ENCODE results near the gene LIPT1.

The LIPT1 gene

DNA sequence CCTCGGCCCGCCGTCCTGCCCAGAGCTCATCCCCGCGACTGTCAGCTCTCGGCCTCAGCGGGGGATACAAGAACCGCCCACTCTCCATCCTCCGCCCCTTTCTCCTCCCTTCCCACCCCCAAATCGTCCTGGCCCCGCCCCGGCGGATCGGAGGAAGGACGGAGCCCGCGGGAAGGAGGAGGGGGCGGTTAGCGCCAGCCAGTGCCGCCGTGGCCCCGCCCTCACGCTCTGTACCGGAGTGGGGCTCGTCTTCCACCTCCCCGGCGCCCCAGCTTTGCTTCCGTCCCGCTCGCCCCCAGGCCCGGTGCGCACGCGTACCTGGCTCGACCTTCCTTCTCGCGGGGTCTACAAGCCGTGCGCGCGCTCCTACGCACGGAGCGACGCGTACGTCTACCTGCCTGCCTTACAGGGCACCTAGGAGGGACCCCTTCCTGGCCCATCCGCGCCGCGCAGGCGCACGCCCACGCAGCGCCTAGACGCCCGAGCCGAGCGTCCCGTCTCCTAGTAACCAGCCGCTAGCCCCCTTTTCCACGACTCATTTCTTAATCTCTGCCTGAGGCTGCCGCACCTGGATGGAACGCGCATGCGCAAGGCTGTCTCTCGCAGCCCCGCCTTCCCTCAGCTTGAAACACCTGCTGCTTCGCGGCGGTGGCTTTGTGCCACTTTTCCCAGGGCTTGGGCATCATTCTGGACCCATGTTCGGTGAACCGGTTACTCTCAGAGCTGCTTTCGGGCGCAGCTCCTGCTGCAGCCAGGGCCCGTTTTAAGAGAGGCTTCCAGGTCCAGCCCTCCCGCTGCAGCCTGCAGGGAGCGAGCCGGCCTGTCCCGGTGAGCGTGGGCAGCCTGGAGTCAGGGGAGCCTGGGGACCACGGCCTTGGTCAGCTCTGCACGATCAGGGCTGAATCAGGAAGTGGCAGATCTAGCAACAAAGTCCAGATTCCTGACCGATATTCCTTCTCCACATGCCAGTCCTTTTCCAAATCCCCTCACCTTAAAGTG, 13.4 kb upstream of the LIPT1 start, which contains the start of gene C2orf15:
TSS of gene C2orf15 (plus strand) at position 598 of the 999 bp plus-strand sequence. CDS start 8,852 bp downstream, outside the sequence.
- TF ChIP-seq FOXP2 (optimal IDR thresholded peaks at IDR 0.05; ENCODE audit: borderline replicate concordance, extremely low read depth, extremely low read length, insufficient read depth) (peak; percentile 56), TAF1 (IDR thresholded peaks at IDR 0.05; ENCODE audit: borderline replicate concordance, insufficient read depth, low read length) (no peak), SIN3A (IDR thresholded peaks at IDR 0.05; ENCODE audit: borderline replicate concordance, insufficient read depth, low read length) (no peak), POLR2AphosphoS5 (IDR thresholded peaks at IDR 0.05; ENCODE audit: low read depth, low read length) (0 out of 2 replicates have a peak, but pooled peaks have one; percentile 50)
- TF ChIP-seq, protein P1, sequence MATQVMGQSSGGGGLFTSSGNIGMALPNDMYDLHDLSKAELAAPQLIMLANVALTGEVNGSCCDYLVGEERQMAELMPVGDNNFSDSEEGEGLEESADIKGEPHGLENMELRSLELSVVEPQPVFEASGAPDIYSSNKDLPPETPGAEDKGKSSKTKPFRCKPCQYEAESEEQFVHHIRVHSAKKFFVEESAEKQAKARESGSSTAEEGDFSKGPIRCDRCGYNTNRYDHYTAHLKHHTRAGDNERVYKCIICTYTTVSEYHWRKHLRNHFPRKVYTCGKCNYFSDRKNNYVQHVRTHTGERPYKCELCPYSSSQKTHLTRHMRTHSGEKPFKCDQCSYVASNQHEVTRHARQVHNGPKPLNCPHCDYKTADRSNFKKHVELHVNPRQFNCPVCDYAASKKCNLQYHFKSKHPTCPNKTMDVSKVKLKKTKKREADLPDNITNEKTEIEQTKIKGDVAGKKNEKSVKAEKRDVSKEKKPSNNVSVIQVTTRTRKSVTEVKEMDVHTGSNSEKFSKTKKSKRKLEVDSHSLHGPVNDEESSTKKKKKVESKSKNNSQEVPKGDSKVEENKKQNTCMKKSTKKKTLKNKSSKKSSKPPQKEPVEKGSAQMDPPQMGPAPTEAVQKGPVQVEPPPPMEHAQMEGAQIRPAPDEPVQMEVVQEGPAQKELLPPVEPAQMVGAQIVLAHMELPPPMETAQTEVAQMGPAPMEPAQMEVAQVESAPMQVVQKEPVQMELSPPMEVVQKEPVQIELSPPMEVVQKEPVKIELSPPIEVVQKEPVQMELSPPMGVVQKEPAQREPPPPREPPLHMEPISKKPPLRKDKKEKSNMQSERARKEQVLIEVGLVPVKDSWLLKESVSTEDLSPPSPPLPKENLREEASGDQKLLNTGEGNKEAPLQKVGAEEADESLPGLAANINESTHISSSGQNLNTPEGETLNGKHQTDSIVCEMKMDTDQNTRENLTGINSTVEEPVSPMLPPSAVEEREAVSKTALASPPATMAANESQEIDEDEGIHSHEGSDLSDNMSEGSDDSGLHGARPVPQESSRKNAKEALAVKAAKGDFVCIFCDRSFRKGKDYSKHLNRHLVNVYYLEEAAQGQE (IDR thresholded peaks at IDR 0.05; ENCODE audit: insufficient read depth in 1 of 2, low read depth in 2 of 2, low read length in 2 of 2), result no peak

- TF ChIP-seq POLR2AphosphoS5 (IDR thresholded peaks at IDR 0.05; ENCODE audit: low read depth, low read length) (no peak), TAF1 (IDR thresholded peaks at IDR 0.05; ENCODE audit: borderline replicate concordance, insufficient read depth, low read length) (no peak), SIN3A (IDR thresholded peaks at IDR 0.05; ENCODE audit: borderline replicate concordance, insufficient read depth, low read length) (no peak), FOXP2 (optimal IDR thresholded peaks at IDR 0.05; ENCODE audit: borderline replicate concordance, extremely low read depth, extremely low read length, insufficient read depth) (no peak)
- TF ChIP-seq, protein P1 (IDR thresholded peaks at IDR 0.05; ENCODE audit: insufficient read depth in 1 of 2, low read depth in 2 of 2, low read length in 2 of 2), result no peak
These were observed 4.1 kb upstream of the LIPT1 start for GRCh38 chr2:99150706-99151105.

- TF ChIP-seq, protein P1 (IDR thresholded peaks at IDR 0.05; ENCODE audit: insufficient read depth in 1 of 2, low read depth in 2 of 2, low read length in 2 of 2), result no peak
- TF ChIP-seq TAF1 (IDR thresholded peaks at IDR 0.05; ENCODE audit: borderline replicate concordance, insufficient read depth, low read length), result no peak
- no peak for TF ChIP-seq FOXP2 (optimal IDR thresholded peaks at IDR 0.05; ENCODE audit: borderline replicate concordance, extremely low read depth, extremely low read length, insufficient read depth)
- TF ChIP-seq POLR2AphosphoS5 (IDR thresholded peaks at IDR 0.05; ENCODE audit: low read depth, low read length), result no peak
- TF ChIP-seq SIN3A (IDR thresholded peaks at IDR 0.05; ENCODE audit: borderline replicate concordance, insufficient read depth, low read length), result no peak
These were observed 2.4 kb upstream of the LIPT1 start for GRCh38 chr2:99152199-99152895.

DNA sequence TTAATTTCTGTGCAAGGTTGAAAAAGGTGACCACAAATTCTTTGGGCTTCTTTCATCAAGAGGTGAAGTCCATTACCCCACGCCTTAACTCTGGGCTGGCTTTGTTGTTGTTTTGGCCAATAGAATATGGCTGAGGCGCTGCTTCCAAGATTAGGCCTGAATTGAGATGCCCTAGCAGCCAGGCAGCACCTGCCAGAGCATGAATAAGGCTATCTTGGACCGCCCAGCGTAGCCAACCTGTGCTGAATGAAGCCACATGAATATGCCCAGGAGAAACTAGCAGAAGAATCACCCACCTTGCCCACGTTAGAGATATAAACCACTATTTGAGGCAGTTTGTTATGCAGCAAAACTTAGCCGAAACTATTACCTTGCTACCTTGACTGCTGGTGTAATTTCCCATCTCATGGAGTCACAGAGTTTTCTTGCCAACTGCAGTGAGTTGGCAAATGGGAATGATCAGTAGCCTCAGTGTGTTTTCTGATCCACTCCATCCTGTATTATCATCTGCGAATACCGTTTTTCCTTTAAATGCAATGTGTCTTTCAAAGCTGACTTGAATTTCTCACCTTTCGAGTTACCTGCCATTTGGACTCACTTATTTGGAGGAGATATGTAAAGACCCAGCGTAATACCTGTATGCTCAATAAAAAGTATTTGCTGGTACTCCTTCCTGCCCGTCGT, 704 bp upstream of the LIPT1 start:
- TF ChIP-seq POLR2AphosphoS5 (IDR thresholded peaks at IDR 0.05; ENCODE audit: low read depth, low read length), result no peak
- no peak for TF ChIP-seq SIN3A (IDR thresholded peaks at IDR 0.05; ENCODE audit: borderline replicate concordance, insufficient read depth, low read length)
- TF ChIP-seq, protein P1 (IDR thresholded peaks at IDR 0.05; ENCODE audit: insufficient read depth in 1 of 2, low read depth in 2 of 2, low read length in 2 of 2), result no peak
- TF ChIP-seq TAF1 (IDR thresholded peaks at IDR 0.05; ENCODE audit: borderline replicate concordance, insufficient read depth, low read length), result no peak
- TF ChIP-seq FOXP2 (optimal IDR thresholded peaks at IDR 0.05; ENCODE audit: borderline replicate concordance, extremely low read depth, extremely low read length, insufficient read depth), result no peak
